ENCODE data around the gene ATP2C1.

The ATP2C1 gene

GRCh38 chr3:130894130-130894985 is 474 bp downstream of the ATP2C1 start:
- peak; percentile 31 for DNase-seq (ENCODE audit: low read depth)

GRCh38 chr3:130894986-130895280 is 1.0 kb downstream of the ATP2C1 start:
- DNase-seq (ENCODE audit: low read depth) = no peak

GRCh38 chr3:130895690-130896488 is 2.0 kb downstream of the ATP2C1 start:
- no peak for DNase-seq (ENCODE audit: low read depth)

GRCh38 chr3:130897316-130897715 is 3.4 kb downstream of the ATP2C1 start:
- no peak for DNase-seq (ENCODE audit: low read depth)

GRCh38 chr3:130900959-130901358 is 7.1 kb downstream of the ATP2C1 start:
- DNase-seq (ENCODE audit: low read depth) = no peak

- DNase-seq (ENCODE audit: low read depth) = no peak
These were observed 7.8 kb downstream of the ATP2C1 start for GRCh38 chr3:130901463-130902204.

GRCh38 chr3:130903412-130903908 is 9.6 kb downstream of the ATP2C1 start:
- no peak for DNase-seq (ENCODE audit: low read depth)

GRCh38 chr3:130904491-130904890 is 10.6 kb downstream of the ATP2C1 start:
- no peak for DNase-seq (ENCODE audit: low read depth)

- no peak for DNase-seq (ENCODE audit: low read depth)
These were observed 11.7 kb downstream of the ATP2C1 start for GRCh38 chr3:130905551-130905950.

GRCh38 chr3:130906374-130906995 is 12.6 kb downstream of the ATP2C1 start:
- no peak for DNase-seq (ENCODE audit: low read depth)

- DNase-seq (ENCODE audit: low read depth) = no peak
These were observed 13.6 kb downstream of the ATP2C1 start for GRCh38 chr3:130907500-130907899.

- DNase-seq (ENCODE audit: low read depth) = no peak
These were observed 14.1 kb downstream of the ATP2C1 start for GRCh38 chr3:130907966-130908365.

- no peak for DNase-seq (ENCODE audit: low read depth)
These were observed 21.8 kb downstream of the ATP2C1 start for GRCh38 chr3:130915567-130916292.

GRCh38 chr3:130916507-130917167 is 22.8 kb downstream of the ATP2C1 start:
- DNase-seq (ENCODE audit: low read depth) = no peak

- no peak for DNase-seq (ENCODE audit: low read depth)
These were observed 24.4 kb downstream of the ATP2C1 start for GRCh38 chr3:130918328-130918727.

- DNase-seq (ENCODE audit: low read depth) = no peak
These were observed 31.7 kb downstream of the ATP2C1 start for GRCh38 chr3:130925628-130926027.

- DNase-seq (ENCODE audit: low read depth) = no peak
These were observed 32.6 kb downstream of the ATP2C1 start for GRCh38 chr3:130926504-130926903.

- DNase-seq (ENCODE audit: low read depth) = no peak
These were observed 35.9 kb downstream of the ATP2C1 start for GRCh38 chr3:130929804-130930203.

GRCh38 chr3:130932979-130933378 is 39.1 kb downstream of the ATP2C1 start:
- DNase-seq (ENCODE audit: low read depth) = no peak

- DNase-seq (ENCODE audit: low read depth) = no peak
These were observed 40.0 kb downstream of the ATP2C1 start for GRCh38 chr3:130933801-130934345.

Data from T follicular helper cell (primary cell).